ENCODE data around the gene KXD1. TPM values are rescaled to one million over a fixed set of nuclear protein-coding genes. Genes with fewer than 3 reads are reported as not detected.
A peak's percentile ranks its signal among the peaks of the same experiment; 100 is the strongest.

Gene KXD1
- total and polyA plus RNA-seq, 2 donors (not counting 1 experiment from before 2014, with no cell fraction given) = 90.0 to 166 TPM

DNA sequence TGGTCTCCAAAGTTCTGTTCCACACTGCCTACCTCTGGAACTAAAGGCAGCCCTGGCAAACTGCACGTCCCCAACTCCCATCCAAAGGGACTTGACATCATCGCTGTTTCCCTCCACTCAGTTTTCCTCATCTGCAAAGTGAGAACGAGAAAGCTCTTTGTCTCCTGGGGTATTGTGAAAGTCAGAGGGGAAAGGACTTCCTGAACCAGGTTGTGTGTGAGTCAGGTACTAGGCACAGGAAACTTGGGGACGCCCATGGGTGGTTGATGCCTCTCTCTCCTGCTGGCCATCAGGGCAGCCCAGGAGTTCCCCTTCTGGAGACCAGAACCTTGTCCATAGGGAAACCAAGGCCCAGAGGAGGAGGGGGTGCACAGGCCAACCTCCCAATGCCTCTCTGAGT is 44.2 kb downstream of the KXD1 start:
- Histone ChIP-seq H3K4me2 (replicated peaks; ENCODE audit: low read depth, low read length, poor library complexity, severe bottlenecking) (no peak overlapping the region), H3K4me1 (ENCODE audit: control insufficient read depth in 2 of 2, insufficient read depth in 2 of 2, low read length in 2 of 2) (peaks cover 13 to 21% of the 10 kb centered on the region in 2 donors), H3K79me2 (ENCODE audit: control insufficient read depth, insufficient read depth, low read length) (no peaks in the 10 kb centered on the region), H2AFZ (ENCODE audit: insufficient read depth, low read depth, low read length, poor library complexity, severe bottlenecking) (no peak overlapping the region), H3K9ac (ENCODE audit: low read length) (no peak overlapping the region), H4K20me1 (ENCODE audit: control insufficient read depth, insufficient read depth, low read length, poor library complexity, severe bottlenecking) (no peaks in the 10 kb centered on the region), H3K4me3 (ENCODE audit: control extremely low read depth in 1 of 5, extremely low read depth in 1 of 5, insufficient read depth in 1 of 5, low read depth in 2 of 5, low read length in 4 of 5) (no peak overlapping the region), H3K9me3 (ENCODE audit: control extremely low read depth in 1 of 3, control insufficient read depth in 2 of 3, insufficient read depth in 1 of 3, low read length in 2 of 3) (peaks cover 0 to 4% (median 0%) of the 10 kb centered on the region in 3 donors), H3K36me3 (replicated peaks in 1 of 2; ENCODE audit: control extremely low read depth in 1 of 2, control insufficient read depth in 1 of 2, extremely low read depth in 1 of 2, insufficient read depth in 2 of 2, low read length in 1 of 2) (no peaks in the 10 kb centered on the region), H3K27ac (ENCODE audit: low read length in 2 of 2) (no peak overlapping the region), H3K27me3 (replicated peaks in 1 of 4; ENCODE audit: control extremely low read depth in 1 of 4, control insufficient read depth in 3 of 4, insufficient read depth in 4 of 4, low read length in 3 of 4) (peaks cover 0 to 69% (median 27%) of the 10 kb centered on the region in 4 experiments)
- H3K27ac Mint-ChIP-seq = no peak overlapping the region
- peaks cover 12% of the 10 kb centered on the region for H3K4me1 Mint-ChIP-seq
- intact Hi-C loops (cut with micrococcal nuclease) = no loop called here
- no peak for TF ChIP-seq EZH2 (IDR thresholded peaks at IDR 0.05; ENCODE audit: borderline replicate concordance, insufficient read depth, low read depth, low read length, poor library complexity, severe bottlenecking)
- peaks cover 32% of the 10 kb centered on the region for H3K27me3 Mint-ChIP-seq
- ATAC-seq (ENCODE audit: low read depth) = no peak
- CTCF ChIA-PET = interaction anchor here (2.0 kb wide), 1 partner anchor 11 kb away, joined by 6 read pairs; the partner anchor contains the start of gene TMEM59L
- 56% methylated on average over 1 of the region's 4 CpGs for WGBS (ENCODE audit: insufficient coverage)
- no peak overlapping the region for H3K4me3 Mint-ChIP-seq
- no peak for DNase-seq
- POLR2A ChIA-PET = no interaction called here
- H3K9me3 Mint-ChIP-seq (ENCODE audit: insufficient read depth) = no peaks in the 10 kb centered on the region

DNA sequence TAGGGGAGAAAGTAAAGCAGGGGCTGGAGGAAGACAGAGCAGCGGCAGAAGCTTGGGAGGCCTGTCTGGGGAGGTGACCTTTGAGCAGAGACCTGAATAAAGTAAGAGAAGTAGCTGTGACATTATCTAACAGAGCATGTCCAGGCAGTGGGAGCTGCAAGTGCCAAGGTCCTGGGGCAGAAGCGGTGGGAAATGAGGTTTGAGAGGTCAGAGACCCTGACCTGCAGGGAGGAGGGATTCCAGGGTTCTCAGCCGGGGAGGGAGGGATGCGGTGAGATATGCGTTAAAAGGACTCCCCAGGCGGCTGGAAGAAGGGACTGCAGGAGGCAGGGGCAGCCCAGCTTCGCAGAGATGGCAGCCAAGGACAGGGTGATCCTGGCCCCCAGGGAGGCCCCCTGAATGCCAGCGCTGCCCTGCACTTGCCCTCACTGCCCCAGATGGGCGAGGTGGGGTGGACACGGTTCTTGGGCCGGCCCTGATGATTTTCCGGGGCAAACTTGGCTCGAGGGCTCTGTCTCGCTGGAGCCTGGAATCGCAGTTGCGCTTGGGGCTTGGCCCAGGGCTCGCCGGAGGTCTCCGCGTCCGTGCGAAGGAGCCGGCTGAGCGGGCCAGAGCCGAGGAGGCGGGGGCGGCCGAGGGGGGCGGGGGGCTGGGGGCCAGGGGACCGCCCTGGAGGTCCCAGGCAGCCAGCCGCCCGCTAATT is 45.7 kb downstream of the KXD1 start:
- no peak overlapping the region for H3K27ac ChIP-seq (ENCODE audit: low read length in 2 of 2)
- H3K36me3 ChIP-seq (replicated peaks in 1 of 2; ENCODE audit: control extremely low read depth in 1 of 2, control insufficient read depth in 1 of 2, extremely low read depth in 1 of 2, insufficient read depth in 2 of 2, low read length in 1 of 2) = no peaks in the 10 kb centered on the region
- H3K27me3 ChIP-seq (replicated peaks in 1 of 4; ENCODE audit: control extremely low read depth in 1 of 4, control insufficient read depth in 3 of 4, insufficient read depth in 4 of 4, low read length in 3 of 4) = peaks cover 0 to 69% (median 35%) of the 10 kb centered on the region in 4 experiments
- ATAC-seq (ENCODE audit: low read depth) (peak; percentile 48), DNase-seq (no peak)
- no peak overlapping the region for H3K4me2 ChIP-seq (replicated peaks; ENCODE audit: low read depth, low read length, poor library complexity, severe bottlenecking)
- Mint-ChIP-seq H3K27ac (peak overlapping the region; percentile 46), H3K4me3 (peak overlapping the region; percentile 32), H3K4me1 (peaks cover 16% of the 10 kb centered on the region), H3K27me3 (peaks cover 32% of the 10 kb centered on the region), H3K9me3 (ENCODE audit: insufficient read depth) (no peaks in the 10 kb centered on the region)
- no peak overlapping the region for H3K4me3 ChIP-seq (ENCODE audit: control extremely low read depth in 1 of 5, extremely low read depth in 1 of 5, insufficient read depth in 1 of 5, low read depth in 2 of 5, low read length in 4 of 5)
- no peak for TF ChIP-seq EZH2 (IDR thresholded peaks at IDR 0.05; ENCODE audit: borderline replicate concordance, insufficient read depth, low read depth, low read length, poor library complexity, severe bottlenecking)
- TF ChIP-seq, protein P1, sequence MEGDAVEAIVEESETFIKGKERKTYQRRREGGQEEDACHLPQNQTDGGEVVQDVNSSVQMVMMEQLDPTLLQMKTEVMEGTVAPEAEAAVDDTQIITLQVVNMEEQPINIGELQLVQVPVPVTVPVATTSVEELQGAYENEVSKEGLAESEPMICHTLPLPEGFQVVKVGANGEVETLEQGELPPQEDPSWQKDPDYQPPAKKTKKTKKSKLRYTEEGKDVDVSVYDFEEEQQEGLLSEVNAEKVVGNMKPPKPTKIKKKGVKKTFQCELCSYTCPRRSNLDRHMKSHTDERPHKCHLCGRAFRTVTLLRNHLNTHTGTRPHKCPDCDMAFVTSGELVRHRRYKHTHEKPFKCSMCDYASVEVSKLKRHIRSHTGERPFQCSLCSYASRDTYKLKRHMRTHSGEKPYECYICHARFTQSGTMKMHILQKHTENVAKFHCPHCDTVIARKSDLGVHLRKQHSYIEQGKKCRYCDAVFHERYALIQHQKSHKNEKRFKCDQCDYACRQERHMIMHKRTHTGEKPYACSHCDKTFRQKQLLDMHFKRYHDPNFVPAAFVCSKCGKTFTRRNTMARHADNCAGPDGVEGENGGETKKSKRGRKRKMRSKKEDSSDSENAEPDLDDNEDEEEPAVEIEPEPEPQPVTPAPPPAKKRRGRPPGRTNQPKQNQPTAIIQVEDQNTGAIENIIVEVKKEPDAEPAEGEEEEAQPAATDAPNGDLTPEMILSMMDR (IDR thresholded peaks at IDR 0.05) = no peak
- no peak overlapping the region for H3K9ac ChIP-seq (ENCODE audit: low read length)
- no peak overlapping the region for H2AFZ ChIP-seq (ENCODE audit: insufficient read depth, low read depth, low read length, poor library complexity, severe bottlenecking)
- peaks cover 26 to 31% of the 10 kb centered on the region in 2 donors for H3K4me1 ChIP-seq (ENCODE audit: control insufficient read depth in 2 of 2, insufficient read depth in 2 of 2, low read length in 2 of 2)
- 4% methylated on average over 31 of the region's 32 CpGs for WGBS (ENCODE audit: insufficient coverage)
- ChIA-PET CTCF (interaction anchor here (0.7 to 2.0 kb wide), 2 partner anchors 9 to 18 kb away, joined by 3 to 6 read pairs; partner anchors contain the start of gene TMEM59L), POLR2A (interaction anchor here (0.6 to 0.8 kb wide), 2 partner anchors 9 to 20 kb away, joined by 3 to 7 read pairs; no protein-coding TSS in a partner anchor)
- peaks cover 0 to 11% (median 0%) of the 10 kb centered on the region in 3 donors for H3K9me3 ChIP-seq (ENCODE audit: control extremely low read depth in 1 of 3, control insufficient read depth in 2 of 3, insufficient read depth in 1 of 3, low read length in 2 of 3)
- H3K79me2 ChIP-seq (ENCODE audit: control insufficient read depth, insufficient read depth, low read length) = no peaks in the 10 kb centered on the region
- intact Hi-C loops (cut with micrococcal nuclease) = no loop called here
- no peaks in the 10 kb centered on the region for H4K20me1 ChIP-seq (ENCODE audit: control insufficient read depth, insufficient read depth, low read length, poor library complexity, severe bottlenecking)

Data from B cell (primary cell).